PC-3 (cell line): ENCODE data around the gene XPC. TPM values are rescaled to one million over a fixed set of nuclear protein-coding genes. Genes with fewer than 3 reads are reported as not detected.

ENCODE experiments used
- ATAC-seq: fragments of 200-7000 bp; cut with Tn5 transposase; 2 replicates; pipeline ENCODE4 v1.9.1; 2020; ENCODE audit warnings: mild to moderate bottlenecking, moderate library complexity
- BruUV-seq: library from RNA; stranded (reverse); fragments of 400-500 nt; replicated peaks from 2 replicates; lab custom pipeline; 2021; lab: Mats Ljungman, UMichigan
- CTCF ChIA-PET: fragments of 300-600 bp; sonication (Branson Sonifier 250); formaldehyde crosslinking; loops from one replicate; lab custom pipeline; 2022; ENCODE audit warnings: antibody characterized with exemption; lab: Charles Lee
- POLR2A ChIA-PET: fragments of 300-600 bp; sonication (Branson Sonifier 250); formaldehyde crosslinking; loops from one replicate; lab custom pipeline; 2022; ENCODE audit warnings: antibody characterized with exemption; ENCODE audit not compliant: unreplicated experiment; lab: Charles Lee
- DNase-seq: peaks from one replicate; pipeline ENCODE4 v3.0.0-alpha.2; 2015
- H2AFZ ChIP-seq: fragments of 300-600 bp; sonication (generic); 2 replicates; pipeline ENCODE4 v1.6.0; 2016; ENCODE audit warnings: antibody characterized with exemption, low read length
- H3F3A ChIP-seq: fragments of 300-600 bp; sonication (generic); one replicate; pipeline ENCODE4 v1.6.0; 2017; ENCODE audit warnings: antibody characterized with exemption, low read length, control low read depth, mild to moderate bottlenecking; ENCODE audit not compliant: unreplicated experiment
- H3K27ac ChIP-seq: fragments of 300-600 bp; sonication (generic); 2 replicates; pipeline ENCODE4 v1.5.1; 2016; ENCODE audit warnings: mild to moderate bottlenecking, low read length
- H3K27me3 ChIP-seq: fragments of 300-600 bp; sonication (generic); 2 replicates; pipeline ENCODE4 v1.6.1; 2016; ENCODE audit warnings: low read length, mixed read lengths
- H3K36me3 ChIP-seq: fragments of 300-600 bp; sonication (generic); 2 replicates; pipeline ENCODE4 v1.6.1; 2016; ENCODE audit warnings: low read depth, mixed run types, low read length, mixed read lengths
- H3K4me1 ChIP-seq: fragments of 300-600 bp; sonication (generic); 2 replicates; pipeline ENCODE4 v1.5.1; 2016; ENCODE audit warnings: low read length; ENCODE audit not compliant: insufficient read depth
- H3K4me2 ChIP-seq: fragments of 300-600 bp; sonication (generic); 2 replicates; pipeline ENCODE4 v1.6.0; 2016; ENCODE audit warnings: low read length
- H3K4me3 ChIP-seq: fragments of 300-600 bp; sonication (generic); 2 replicates; pipeline ENCODE4 v1.5.1; 2016; ENCODE audit warnings: mild to moderate bottlenecking, low read length, mixed read lengths
- H3K79me2 ChIP-seq: fragments of 300-600 bp; sonication (generic); 2 replicates; pipeline ENCODE4 v1.6.1; 2017; ENCODE audit warnings: low read length, mixed read lengths
- H3K9ac ChIP-seq: fragments of 300-600 bp; sonication (generic); 2 replicates; pipeline ENCODE4 v1.6.0; 2016; ENCODE audit warnings: mild to moderate bottlenecking, low read length
- H3K9me2 ChIP-seq: fragments of 300-600 bp; sonication (generic); replicated peaks from 2 replicates; pipeline ENCODE4 v1.6.1; 2016; ENCODE audit warnings: mixed run types, low read length, mixed read lengths
- H3K9me3 ChIP-seq: fragments of 300-600 bp; sonication (generic); 2 replicates; pipeline ENCODE4 v1.6.1; 2016; ENCODE audit warnings: low read length, mixed read lengths
- H4K20me1 ChIP-seq: fragments of 300-600 bp; sonication (generic); 2 replicates; pipeline ENCODE4 v1.6.1; 2016; ENCODE audit warnings: low read length, mixed read lengths
- EZH2 ChIP-seq: fragments of 300-600 bp; sonication (generic); IDR thresholded peaks from one replicate; pipeline ENCODE4 v1.6.1; 2017; ENCODE audit warnings: antibody characterized with exemption, mild to moderate bottlenecking, low read length; ENCODE audit not compliant: unreplicated experiment
- EZH2phosphoT487 ChIP-seq: fragments of 300-600 bp; sonication (generic); IDR thresholded peaks from 2 replicates; pipeline ENCODE4 v1.6.1; 2018; ENCODE audit warnings: mild to moderate bottlenecking, antibody characterized with exemption, low read length, borderline replicate concordance
- intact Hi-C: fragments of 100-400 bp; cut with micrococcal nuclease; formaldehyde crosslinking; loops from 2 replicates; pipeline ENCODE4 v1.9.0; 2023
- total RNA-seq: library from RNA; depleted of rRNA; stranded (reverse); fragments of >200 nt; gene quantifications from 2 replicates; pipeline ENCODE4 v1.2.3, GENCODE V29; 2014
- TF ChIP-seq, protein P1 (sequence below): fragments of 300-600 bp; sonication (generic); conservative IDR thresholded peaks from 2 replicates; pipeline ENCODE4 v1.5.1; 2017; ENCODE audit warnings: antibody characterized with exemption, low read depth, mild to moderate bottlenecking, low read length

The XPC gene
- total RNA-seq, 1 experiment from 2014 or later, result 24.3 TPM

DNA sequence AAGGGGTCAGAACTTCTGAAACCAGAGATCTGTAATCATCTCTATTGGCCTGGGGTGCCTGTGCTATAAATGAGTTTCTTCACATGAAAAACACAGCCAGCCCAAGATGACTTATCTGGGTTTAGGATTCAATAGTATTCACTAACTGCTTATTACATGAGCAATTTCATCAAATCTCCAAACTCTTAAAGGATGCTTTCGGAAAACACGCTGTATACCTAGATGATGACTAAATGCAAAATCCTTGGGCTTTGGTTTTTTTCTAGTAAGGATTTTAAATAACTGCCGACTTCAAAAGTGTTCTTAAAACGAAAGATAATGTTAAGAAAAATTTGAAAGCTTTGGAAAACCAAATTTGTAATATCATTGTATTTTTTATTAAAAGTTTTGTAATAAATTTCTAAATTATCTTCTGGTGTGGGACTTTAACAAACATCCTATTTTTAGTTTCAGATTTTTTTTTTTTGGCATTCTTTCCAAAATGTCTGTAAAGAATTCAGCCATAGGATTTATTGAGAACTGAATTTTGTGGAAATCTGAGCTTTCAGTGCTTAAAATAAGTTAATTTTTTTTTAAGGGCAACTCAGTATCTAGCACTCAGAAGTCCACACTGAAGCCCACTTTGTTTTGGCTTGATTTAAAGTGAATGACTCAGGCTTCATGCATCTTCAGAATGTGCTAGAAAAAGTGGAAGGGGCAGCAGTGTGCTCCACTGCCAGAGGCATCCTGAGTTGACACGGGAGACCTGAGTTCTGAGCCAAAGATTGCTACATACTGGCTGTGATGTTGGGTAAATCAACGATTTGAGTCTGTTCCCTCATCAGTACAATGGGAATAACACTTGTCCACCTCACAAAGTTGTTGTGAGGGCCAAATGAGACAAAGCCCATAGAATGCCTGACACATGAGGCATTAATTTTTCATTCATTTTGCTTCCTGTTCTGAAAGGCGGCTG, 34.9 kb downstream of the XPC start:
- Histone ChIP-seq H3K4me2 (peak overlapping the region; percentile 70), H3K27ac (peak overlapping the region; percentile 94), H3K4me3 (peak overlapping the region; percentile 14; the same call in 1 of the 2 replicates), H3K79me2 (no peaks in the 10 kb centered on the region), H4K20me1 (no peaks in the 10 kb centered on the region), H3K4me1 (peaks cover 32% of the 10 kb centered on the region), H2AFZ (no peak overlapping the region), H3K9ac (peak overlapping the region; percentile 76), H3K27me3 (no peaks in the 10 kb centered on the region), H3K9me2 (no peaks in the 10 kb centered on the region), H3K36me3 (peaks cover 10% of the 10 kb centered on the region; the same call in 1 of the 2 replicates), H3K9me3 (no peaks in the 10 kb centered on the region), H3F3A (peaks cover 8% of the 10 kb centered on the region)
- BruUV-seq, result no TSS peak
- ATAC-seq (peak; percentile 54), DNase-seq (peak; percentile 88)
- ChIA-PET CTCF (interaction anchor here (0.6 to 0.7 kb wide), 2 partner anchors 20 to 623 kb away, joined by 3 to 4 read pairs; no protein-coding TSS in a partner anchor), POLR2A (interaction anchor here (0.6 to 2.4 kb wide), 3 partner anchors 18 to 197 kb away, joined by 3 to 13 read pairs (median 5); partner anchors contain the start of genes CHCHD4, LSM3, TMEM43 and XPC)
- intact Hi-C loops, result loop anchor here (1.0 to 2.0 kb wide), 3 partner anchors 19 to 35 kb away; partner anchors contain the start of genes CHCHD4, LSM3 and XPC
- TF ChIP-seq EZH2, result no peak

DNA sequence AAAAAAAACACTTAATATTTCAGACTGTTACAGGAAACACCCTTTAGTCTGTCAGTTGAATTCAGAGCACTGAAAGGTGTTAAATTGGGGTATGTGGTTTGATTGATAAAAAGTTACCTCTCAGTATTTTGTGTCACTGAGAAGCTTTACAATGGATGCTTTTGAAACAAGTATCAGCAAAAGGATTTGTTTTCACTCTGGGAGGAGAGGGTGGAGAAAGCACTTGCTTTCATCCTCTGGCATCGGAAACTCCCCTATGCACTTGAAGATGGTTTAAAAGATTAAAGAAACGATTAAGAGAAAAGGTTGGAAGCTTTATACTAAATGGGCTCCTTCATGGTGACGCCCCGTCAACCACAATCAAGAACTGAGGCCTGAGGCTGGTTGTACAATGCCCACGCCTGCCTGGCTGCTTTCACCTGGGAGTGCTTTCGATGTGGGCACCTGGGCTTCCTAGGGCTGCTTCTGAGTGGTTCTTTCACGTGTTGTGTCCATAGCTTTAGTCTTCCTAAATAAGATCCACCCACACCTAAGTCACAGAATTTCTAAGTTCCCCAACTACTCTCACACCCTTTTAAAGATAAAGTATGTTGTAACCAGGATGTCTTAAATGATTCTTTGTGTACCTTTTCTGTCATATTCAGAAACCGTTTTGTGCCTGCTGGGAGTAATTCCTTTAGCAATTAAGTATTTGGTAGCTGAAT, 35.7 kb downstream of the XPC start:
- Histone ChIP-seq H3K27me3 (no peaks in the 10 kb centered on the region), H3K36me3 (peaks cover 16% of the 10 kb centered on the region; the same call in 1 of the 2 replicates), H3K9me3 (no peaks in the 10 kb centered on the region), H4K20me1 (no peaks in the 10 kb centered on the region), H3F3A (peaks cover 8% of the 10 kb centered on the region), H3K27ac (peak overlapping the region; percentile 94), H3K9ac (no peak overlapping the region), H2AFZ (no peak overlapping the region), H3K4me2 (no peak overlapping the region), H3K79me2 (no peaks in the 10 kb centered on the region), H3K4me1 (peaks cover 35% of the 10 kb centered on the region), H3K9me2 (no peaks in the 10 kb centered on the region), H3K4me3 (no peak overlapping the region)
- POLR2A ChIA-PET, result interaction anchor here (0.6 kb wide), 1 partner anchor 196 kb away, joined by 3 read pairs; no protein-coding TSS in a partner anchor
- DNase-seq (no peak), ATAC-seq (no peak)
- intact Hi-C loops, result no loop called here
- TSS peak; percentile 21 for BruUV-seq
- CTCF ChIA-PET, result interaction anchor here (0.8 kb wide), 1 partner anchor 246 kb away, joined by 3 read pairs; no protein-coding TSS in a partner anchor
- TF ChIP-seq, protein P1, sequence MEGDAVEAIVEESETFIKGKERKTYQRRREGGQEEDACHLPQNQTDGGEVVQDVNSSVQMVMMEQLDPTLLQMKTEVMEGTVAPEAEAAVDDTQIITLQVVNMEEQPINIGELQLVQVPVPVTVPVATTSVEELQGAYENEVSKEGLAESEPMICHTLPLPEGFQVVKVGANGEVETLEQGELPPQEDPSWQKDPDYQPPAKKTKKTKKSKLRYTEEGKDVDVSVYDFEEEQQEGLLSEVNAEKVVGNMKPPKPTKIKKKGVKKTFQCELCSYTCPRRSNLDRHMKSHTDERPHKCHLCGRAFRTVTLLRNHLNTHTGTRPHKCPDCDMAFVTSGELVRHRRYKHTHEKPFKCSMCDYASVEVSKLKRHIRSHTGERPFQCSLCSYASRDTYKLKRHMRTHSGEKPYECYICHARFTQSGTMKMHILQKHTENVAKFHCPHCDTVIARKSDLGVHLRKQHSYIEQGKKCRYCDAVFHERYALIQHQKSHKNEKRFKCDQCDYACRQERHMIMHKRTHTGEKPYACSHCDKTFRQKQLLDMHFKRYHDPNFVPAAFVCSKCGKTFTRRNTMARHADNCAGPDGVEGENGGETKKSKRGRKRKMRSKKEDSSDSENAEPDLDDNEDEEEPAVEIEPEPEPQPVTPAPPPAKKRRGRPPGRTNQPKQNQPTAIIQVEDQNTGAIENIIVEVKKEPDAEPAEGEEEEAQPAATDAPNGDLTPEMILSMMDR, result no peak
- no peak for TF ChIP-seq EZH2phosphoT487
- no peak for TF ChIP-seq EZH2
